ENCODE measurements around the gene APCDD1.

DNA sequence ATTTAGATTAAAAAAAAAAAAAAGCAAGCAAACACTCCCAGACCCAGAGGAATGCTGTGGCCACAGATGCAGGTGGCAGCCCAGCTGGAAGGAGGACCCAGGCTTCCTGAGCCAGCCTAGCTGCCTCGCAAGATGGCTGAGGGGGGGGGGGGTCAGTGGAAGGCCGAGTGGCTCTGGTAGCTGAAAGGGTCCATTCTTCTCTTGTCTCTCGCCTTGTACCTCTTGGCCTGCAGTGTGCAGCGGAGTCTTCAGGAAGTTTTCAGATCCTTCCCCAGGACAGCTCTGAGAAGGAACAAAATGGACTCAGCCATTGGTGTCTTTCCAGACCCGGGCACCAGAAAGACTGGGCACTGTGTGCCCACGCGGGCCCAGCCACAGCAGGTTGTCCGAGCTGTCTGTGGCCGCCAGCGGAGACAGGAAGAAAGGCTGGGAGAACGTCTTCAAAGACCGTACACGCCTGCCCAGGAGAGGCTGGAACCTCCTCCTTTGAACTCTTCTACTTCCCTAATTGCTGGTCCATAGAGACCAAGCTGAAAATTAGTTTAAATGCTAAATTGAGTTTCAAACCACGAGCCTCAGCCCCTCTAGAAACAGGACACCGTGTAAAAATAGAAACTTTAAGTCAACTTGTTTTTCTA, 21.3 kb downstream of the APCDD1 start:
- TF ChIP-seq, protein P1, sequence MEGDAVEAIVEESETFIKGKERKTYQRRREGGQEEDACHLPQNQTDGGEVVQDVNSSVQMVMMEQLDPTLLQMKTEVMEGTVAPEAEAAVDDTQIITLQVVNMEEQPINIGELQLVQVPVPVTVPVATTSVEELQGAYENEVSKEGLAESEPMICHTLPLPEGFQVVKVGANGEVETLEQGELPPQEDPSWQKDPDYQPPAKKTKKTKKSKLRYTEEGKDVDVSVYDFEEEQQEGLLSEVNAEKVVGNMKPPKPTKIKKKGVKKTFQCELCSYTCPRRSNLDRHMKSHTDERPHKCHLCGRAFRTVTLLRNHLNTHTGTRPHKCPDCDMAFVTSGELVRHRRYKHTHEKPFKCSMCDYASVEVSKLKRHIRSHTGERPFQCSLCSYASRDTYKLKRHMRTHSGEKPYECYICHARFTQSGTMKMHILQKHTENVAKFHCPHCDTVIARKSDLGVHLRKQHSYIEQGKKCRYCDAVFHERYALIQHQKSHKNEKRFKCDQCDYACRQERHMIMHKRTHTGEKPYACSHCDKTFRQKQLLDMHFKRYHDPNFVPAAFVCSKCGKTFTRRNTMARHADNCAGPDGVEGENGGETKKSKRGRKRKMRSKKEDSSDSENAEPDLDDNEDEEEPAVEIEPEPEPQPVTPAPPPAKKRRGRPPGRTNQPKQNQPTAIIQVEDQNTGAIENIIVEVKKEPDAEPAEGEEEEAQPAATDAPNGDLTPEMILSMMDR (IDR thresholded peaks at IDR 0.05 in 8 of 11, conservative IDR thresholded peaks at IDR 0.05 in 3 of 11): no peak
- no peak for TF ChIP-seq POLR2A (IDR thresholded peaks at IDR 0.05)

Data from spleen (tissue), 7 donors.